ENCODE results near the gene EXOSC2.

The EXOSC2 gene

GRCh38 chr9:130698514-130698913, 4.9 kb downstream of the EXOSC2 start:
- DNase-seq: no peak

DNA sequence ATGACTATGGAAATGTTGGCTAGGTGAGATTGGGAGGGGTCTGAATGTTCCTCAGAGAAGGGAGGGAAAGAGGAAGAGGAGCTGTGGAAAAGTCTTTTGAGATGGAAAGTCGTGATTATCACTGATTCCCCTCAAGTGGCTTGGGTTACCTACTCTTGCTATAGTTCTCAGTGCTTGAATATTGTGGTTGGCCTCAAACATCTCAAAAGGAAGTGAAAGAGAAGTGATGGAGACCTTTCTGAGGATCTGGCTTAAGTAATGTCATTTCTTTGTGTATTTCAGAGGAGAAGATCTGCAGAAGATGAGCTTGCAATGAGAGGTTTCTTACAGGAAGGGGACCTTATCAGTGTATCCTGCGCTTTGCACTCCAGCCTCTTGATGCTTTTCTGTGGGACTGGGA, 5.5 kb downstream of the EXOSC2 start:
- DNase-seq: no peak

- DNase-seq: peak; percentile 92
Measured at GRCh38 chr9:130701059-130702022, 7.8 kb downstream of the EXOSC2 start.

- DNase-seq: no peak
Measured at GRCh38 chr9:130703501-130703900, 9.9 kb downstream of the EXOSC2 start.

GRCh38 chr9:130707225-130707976, 13.8 kb downstream of the EXOSC2 start:
- peak; percentile 86 for DNase-seq

DNA sequence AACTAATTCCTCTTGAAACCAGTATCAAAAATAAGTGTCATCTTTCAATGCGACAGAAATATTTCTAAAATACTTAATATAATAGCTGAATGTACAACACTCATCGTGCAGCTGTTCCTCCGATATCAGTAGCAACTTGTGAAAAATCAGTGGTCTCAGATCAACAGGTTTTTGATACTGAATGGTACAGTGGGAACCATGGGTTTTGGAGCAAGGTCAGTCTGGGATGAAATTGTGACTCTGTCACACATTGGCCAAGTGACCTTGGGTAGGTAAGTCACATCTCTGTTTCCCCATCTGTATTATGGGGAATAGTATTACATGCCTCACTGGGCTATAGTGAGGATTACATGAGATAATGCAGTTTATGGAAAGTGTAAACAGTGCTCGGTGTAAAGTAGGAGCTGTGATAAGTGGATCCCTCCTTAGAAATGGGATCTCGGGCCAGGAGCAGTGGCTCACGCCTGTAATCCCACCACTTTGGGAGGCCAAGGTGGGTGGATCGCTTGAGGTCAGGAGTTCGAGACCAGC, 17.3 kb downstream of the EXOSC2 start:
- no peak for DNase-seq

DNA sequence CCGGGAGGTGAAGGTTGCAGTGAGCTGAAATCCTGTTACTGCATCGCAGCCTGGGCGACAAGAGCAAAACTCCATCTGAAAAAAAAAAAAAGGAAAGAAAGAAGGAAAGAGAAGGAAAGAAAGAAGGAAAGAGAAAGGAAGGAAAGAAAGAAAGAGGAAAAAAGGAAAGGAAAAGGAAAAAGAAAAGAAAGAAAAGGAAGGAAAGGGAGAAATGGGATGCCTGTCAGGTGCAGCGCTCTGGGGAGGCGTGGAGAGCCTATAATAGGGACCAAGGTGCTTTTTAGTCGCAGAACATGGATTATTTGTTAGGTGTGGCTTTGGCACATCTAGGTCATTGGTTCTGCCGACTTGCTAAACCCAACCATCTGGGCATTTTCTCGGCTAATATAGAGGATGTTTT, 17.9 kb downstream of the EXOSC2 start:
- DNase-seq: no peak

GRCh38 chr9:130712564-130713285, 19.1 kb downstream of the EXOSC2 start:
- DNase-seq: peak; percentile 96

DNA sequence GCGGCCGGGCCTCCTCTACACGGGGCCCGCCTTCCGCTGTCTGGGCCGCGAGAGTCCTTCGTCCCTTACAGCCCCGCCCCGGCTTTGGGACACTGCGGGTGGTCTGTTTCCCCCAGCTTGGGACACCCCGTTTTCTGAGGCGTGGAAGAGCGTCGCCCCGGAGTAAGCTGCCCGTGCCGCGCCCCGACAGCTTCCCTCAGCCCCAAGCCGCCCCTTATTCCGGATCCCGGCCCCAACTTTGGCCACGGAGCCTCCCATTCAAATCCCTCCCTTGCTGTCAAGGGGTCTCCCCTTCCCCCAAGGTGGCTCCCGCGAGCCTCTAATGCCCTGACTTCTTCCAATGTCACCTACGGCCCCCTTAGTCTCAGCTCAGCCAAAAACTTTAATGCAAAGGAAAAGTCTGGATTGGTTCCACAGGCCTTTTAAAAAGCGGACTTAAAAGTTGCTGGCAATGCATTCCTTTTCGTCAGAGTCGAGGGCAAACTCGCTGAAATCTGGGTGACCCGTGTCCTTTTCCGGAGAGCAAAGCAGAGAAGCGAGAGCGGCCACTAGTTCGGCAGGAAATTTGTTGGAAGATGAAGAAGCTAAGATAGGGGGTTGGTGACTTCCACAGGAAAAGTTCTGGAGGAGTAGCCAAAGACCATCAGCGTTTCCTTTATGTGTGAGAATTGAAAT, 19.8 kb downstream of the EXOSC2 start:
- DNase-seq: no peak

DNA sequence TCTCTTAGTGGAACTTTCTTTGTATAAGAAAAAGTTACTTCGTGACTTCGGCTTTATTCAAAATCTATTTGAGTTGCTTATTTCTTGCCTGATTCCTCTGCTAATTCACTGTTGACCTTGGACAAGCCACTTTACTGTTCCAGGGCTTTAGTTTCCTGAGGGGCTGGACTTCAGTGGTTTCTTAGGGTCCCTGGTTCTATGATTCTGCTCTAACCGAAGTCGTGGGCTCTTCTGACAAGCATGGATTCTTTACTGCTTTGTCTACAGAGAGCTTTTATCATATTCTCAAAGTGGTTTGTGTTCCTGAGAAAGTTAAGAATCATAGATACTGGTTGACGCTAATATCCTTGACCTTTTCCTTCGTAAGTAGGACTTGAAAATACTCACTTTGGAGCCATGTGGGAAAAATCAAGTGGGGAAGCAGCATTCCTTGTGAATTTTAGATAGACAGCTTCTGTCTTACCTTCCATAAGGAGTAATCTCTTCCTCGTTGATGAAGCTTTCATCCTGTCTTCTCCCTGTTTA, 21.1 kb downstream of the EXOSC2 start:
- no peak for DNase-seq

GRCh38 chr9:130715270-130715669, 21.7 kb downstream of the EXOSC2 start:
- DNase-seq: no peak

- peak; percentile 32 for DNase-seq
Measured at GRCh38 chr9:130718562-130718961, 25.0 kb downstream of the EXOSC2 start.

GRCh38 chr9:130720762-130721161, 27.2 kb downstream of the EXOSC2 start:
- DNase-seq: no peak

- DNase-seq: no peak
Measured at GRCh38 chr9:130728721-130729120, 35.1 kb downstream of the EXOSC2 start.

DNA sequence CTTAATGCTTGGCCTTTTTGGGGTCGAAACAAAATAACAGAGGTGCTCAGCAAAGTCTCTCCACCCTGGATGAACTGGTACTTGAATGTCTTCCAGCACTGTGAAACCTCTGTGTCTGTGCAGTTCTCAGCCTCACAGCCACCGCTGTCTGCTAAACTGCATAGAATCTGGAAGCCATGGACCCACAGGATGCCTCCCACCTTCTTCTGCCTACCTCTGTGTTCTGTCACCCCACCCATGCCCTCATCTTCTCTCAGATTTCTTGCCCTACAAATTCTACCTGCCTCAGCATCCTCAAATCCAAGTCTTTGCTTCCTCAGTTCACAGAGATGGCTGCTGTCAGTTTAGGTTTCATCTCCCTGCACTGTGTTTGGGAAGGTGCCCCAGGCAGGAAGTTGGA, 35.6 kb downstream of the EXOSC2 start:
- DNase-seq: no peak

- no peak for DNase-seq
Measured at GRCh38 chr9:130731355-130731754, 37.8 kb downstream of the EXOSC2 start.

GRCh38 chr9:130732136-130732535, 38.6 kb downstream of the EXOSC2 start:
- no peak for DNase-seq

GRCh38 chr9:130732793-130733221, 39.2 kb downstream of the EXOSC2 start:
- DNase-seq: no peak

GRCh38 chr9:130735566-130735965, 42.0 kb downstream of the EXOSC2 start:
- DNase-seq: no peak

- DNase-seq: no peak
Measured at GRCh38 chr9:130736834-130737233, 43.3 kb downstream of the EXOSC2 start.

DNA sequence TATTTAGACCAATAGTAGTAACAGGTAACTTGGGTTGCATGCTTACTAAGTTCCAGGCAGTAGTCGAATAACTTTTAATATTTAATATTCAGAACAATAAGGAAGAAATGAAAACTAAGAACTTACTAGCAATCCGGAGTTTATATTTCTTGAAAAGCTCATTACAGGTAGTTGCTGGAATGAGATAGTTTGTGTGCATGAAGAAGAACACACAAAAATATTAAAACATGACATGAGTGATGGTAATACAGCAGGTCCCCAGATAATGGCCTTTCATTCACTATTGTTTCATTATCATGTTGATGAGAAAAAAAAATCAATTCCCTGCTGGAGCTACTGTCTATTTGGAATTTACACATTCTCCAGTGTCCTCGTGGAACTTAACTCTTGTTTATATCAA, 44.7 kb downstream of the EXOSC2 start:
- DNase-seq: no peak

GRCh38 chr9:130739081-130739480, 45.5 kb downstream of the EXOSC2 start:
- DNase-seq: no peak
